Umbilical cord (tissue), 2 donors: Measurements from ENCODE around the gene NCOA1. TPM values are rescaled to one million over a fixed set of nuclear protein-coding genes. Genes with fewer than 3 reads are reported as not detected.
"Not testable (repeated sequence)": the region's sequence is repeated elsewhere in the genome, so short reads cannot be mapped to it uniquely, and the experiment has no call there.

Source experiments
- DNase-seq: peaks from one replicate; pipeline ENCODE4 v3.0.0-alpha.2; 2015; ENCODE audit warnings: low spot score
- total RNA-seq: library from RNA; depleted of rRNA; stranded (reverse); fragments of >200 nt; gene quantifications from one replicate; pipeline ENCODE4 v1.2.3, GENCODE V29; 2014; ENCODE audit warnings: low replicate concordance; ENCODE audit not compliant: insufficient read depth

NCOA1 gene
- total RNA-seq, 1 donor from 2014 or later, result 34.9 TPM

DNA sequence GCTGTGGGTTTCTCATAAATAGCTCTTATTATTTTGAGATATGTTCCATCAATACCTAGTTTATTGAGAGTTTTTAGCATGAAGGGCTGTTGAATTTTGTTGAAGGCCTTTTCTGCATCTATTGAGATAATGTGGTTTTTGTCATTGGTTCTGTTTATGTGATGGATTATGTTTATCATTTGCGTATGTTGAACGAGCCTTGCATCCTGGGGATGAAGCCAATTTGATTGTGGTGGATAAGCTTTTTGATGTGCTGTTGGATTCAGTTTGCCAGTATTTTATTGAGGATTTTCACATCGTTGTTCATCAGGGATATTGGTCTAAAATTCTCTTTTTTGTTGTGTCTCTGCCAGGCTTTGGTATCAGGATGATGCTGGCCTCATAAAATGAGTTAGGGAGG lies 42.5 kb downstream of the NCOA1 start:
- not testable (repeated sequence) for DNase-seq

DNA sequence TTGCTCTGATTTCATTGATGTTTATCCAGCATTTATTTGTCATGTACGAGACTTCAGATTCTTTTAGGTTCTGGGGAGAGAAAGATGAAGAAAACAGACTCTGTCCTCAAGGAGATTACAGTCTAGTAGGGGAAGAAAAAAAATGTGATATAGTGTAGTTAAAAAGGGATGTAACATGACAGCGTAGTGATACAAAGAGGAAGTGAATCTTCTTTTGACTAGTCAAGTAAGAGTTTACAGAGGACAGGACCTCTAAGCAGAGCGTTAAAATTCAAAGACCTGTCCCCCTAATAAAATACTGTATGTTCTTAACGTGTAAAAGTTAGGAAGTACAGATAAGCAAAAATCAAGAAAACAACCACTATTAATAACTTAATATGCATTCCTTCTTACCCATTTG lies 47.7 kb downstream of the NCOA1 start:
- no peak for DNase-seq

DNA sequence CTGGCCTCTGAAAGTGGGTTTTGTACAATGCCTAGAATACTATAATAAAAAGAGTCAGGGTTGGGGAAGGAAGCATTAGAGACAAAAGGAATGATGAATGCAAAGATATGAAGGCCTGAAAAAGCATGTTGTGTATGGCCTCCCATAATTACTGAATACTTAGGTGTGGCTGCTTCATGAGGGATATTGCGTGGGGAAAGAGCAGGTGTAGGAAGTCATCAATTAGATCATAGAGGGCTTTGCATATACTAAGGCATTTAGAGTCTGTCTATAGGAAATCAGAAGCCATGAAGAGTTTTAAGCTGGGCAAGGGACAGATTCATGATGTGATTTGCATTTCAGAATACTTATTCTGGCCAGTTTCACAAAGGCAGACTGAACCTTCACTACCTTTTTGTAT lies 48.2 kb downstream of the NCOA1 start:
- DNase-seq, result no peak

GRCh38 chr2:24540011-24540477 lies 49.0 kb downstream of the NCOA1 start:
- peak; percentile 42 for DNase-seq

- peak; percentile 15 for DNase-seq
These were observed 50.6 kb downstream of the NCOA1 start for GRCh38 chr2:24541621-24542020.

- DNase-seq, result no peak
These were observed 51.3 kb downstream of the NCOA1 start for GRCh38 chr2:24542269-24542872.

GRCh38 chr2:24543252-24543651 lies 52.2 kb downstream of the NCOA1 start:
- DNase-seq, result no peak

DNA sequence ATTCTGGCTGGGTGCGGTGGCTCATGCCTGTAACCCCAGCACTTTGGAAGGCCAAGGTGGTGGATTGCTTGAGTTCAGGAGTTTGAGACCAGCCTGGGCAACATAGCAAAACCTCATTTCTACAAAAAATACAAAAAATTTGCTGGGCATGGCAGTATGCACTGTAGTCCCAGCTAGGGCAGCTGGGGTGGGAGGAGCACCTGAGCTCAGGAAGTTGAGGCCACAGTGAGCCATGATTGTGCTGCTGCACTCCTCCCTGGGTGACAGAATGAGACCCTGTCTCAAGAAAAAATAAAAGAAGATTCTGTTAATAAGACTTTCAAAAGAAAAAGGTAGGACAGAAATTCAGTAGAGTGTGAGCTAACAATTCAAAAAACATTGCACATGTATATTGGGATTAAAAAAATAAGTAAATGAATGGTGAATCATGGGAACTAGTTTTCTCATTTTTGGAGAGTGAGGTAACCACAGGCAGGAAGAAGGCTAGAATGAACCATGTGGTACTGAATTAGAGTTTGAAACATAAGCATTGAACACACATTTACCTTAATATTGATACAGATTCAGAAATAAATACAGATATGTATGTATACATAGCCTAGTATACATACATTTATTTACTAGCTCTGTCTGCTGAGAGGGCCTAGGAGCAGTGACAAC lies 53.5 kb downstream of the NCOA1 start:
- no peak for DNase-seq

DNA sequence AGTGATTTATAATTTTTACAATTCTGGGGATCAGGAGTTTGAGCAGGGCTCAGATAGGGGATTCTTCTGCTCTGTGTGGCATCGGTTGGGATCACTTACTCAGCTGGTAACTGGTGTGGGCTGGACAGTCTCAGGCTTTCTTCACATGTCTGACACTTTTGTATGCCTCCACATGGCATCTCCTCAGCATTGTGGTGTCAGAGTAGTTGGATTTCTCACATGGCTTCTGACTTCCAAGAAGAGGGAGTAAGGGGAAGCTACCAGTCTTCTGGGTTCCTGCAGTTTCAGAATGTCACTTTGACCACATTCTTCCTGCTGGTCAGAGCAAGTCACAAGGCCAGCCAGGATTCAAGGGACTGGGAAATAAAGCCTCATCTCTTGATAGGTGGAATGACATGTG lies 55.6 kb downstream of the NCOA1 start:
- DNase-seq, result no peak

DNA sequence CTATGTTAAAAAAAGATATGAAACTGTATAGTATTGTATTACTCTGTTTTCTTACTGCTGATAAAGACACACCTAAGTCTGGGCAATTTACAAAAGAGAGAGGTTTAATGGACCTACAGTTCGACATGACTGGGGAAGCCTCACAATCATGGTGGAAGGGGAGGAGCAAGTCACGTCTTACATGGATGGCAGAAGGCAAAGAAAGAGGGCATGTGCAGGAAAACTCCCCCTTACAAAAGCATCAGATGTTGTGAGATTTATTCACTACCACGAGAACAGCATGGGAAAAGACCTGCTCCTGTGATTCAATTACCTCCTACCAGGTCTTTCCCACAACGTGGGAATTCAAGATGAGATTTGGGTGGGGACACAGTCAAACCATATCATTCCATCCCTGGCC lies 57.0 kb downstream of the NCOA1 start:
- no peak for DNase-seq

DNA sequence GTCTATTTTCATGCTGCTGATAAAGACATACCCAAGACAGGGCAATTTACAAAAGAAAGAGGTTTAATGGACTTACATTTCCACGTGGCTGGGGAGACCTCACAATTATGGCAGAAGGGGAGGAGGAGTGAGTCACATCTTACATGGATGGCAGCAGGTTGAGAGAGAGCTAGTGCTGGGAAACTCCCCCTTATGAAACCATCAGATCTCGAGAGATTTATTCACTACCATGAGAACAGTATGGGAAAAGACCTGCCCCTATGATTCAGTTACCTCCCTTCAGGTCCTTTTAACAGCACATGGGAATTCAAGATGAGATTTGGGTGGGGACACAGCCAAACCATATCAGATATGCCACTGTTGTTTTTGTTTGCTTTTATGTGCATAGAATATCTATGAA lies 59.2 kb downstream of the NCOA1 start:
- not testable (repeated sequence) for DNase-seq

- DNase-seq, result no peak
These were observed 60.0 kb downstream of the NCOA1 start for GRCh38 chr2:24551016-24551415.

DNA sequence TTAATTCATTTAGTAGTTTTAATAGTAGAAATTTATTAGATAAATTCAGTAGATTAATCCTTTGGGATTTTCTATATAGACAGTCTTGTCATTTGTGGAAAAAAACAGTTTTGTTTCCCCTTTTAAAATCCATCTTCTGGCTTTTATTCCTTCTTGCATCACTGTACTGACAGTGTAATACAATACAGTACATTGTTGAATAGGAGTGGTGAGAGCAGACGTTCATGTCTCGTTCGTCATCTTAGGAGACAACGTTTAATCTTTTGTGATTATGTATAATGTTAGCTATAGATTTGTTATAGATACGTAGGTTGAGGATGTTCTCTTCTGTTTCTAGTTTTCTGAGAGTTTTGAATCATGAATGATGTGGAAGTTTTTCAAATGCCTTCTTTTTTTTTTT lies 61.8 kb downstream of the NCOA1 start:
- DNase-seq, result no peak

- DNase-seq, result no peak
These were observed 67.9 kb downstream of the NCOA1 start for GRCh38 chr2:24558781-24559472.

DNA sequence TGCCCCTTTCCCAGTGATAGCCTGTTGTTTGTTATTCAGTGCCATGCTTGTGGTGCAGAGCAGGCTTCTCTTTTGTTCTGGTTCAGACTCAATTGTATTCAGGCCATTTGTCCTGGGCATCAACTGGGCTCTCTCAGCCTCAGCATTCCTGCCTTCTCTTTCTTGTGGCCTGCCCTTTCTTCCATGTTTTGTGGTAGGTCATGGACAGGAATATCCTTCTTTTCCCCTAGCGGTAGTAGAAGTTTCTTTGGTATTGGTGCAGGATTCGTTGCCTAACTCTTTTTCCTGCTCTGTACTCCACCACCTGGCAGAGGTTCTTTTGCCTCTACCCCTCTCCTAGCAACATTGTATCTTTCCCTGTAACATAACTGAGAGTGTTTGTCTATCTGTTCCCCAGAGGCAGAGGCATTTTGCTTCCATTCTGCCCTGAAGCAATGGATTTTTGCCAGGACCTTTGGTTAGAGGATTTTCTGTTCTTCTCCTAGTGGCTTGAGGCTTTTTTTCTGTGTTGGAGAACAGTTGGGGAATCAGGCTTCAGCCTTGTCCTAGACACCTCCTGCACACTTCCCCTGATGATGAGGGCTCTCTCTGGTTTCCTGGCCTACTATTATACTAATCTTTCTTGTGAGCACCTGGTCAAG lies 68.5 kb downstream of the NCOA1 start:
- DNase-seq, result peak; percentile 29

DNA sequence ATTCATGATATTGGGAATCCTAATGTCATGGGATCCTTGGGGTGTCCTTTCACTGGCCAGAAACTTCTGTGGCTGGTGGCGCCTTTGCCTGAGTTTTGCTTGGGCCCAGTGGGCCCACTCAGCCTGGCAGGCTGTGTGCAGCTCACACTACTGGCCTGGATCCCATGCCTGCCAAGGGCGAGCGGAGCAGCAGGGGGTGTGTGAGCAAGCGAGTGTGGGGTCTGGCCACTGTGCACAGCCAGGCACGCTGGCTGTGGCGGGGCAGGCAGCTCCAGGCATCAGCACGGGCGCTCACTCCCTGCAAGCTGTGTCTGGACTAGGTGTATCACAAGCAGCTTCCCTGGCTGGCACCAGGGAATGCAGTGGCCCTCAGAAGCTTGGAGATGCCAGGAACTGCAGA lies 74.5 kb downstream of the NCOA1 start:
- DNase-seq, result no peak

DNA sequence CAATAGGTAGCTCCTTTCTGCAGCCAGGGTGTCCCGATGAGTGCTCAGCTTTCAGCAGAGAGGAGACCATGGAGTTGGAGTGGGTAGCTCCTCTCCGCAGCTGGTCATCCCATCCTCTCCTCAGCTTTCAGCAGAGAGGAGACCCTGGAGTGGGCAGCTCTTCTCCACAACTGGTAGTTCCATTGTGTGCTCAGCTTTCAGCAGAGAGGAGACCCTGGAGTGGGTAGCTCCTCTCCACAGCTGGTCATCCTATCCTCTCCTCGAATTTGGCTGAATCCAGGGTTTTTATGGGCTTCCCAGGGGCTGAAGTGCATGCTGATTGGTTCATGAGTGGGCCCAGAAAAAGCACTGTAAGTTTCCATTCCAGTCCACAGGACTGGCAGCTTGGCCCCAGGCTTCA lies 75.2 kb downstream of the NCOA1 start:
- no peak for DNase-seq

- DNase-seq, result no peak
These were observed 75.6 kb downstream of the NCOA1 start for GRCh38 chr2:24566630-24567029.

DNA sequence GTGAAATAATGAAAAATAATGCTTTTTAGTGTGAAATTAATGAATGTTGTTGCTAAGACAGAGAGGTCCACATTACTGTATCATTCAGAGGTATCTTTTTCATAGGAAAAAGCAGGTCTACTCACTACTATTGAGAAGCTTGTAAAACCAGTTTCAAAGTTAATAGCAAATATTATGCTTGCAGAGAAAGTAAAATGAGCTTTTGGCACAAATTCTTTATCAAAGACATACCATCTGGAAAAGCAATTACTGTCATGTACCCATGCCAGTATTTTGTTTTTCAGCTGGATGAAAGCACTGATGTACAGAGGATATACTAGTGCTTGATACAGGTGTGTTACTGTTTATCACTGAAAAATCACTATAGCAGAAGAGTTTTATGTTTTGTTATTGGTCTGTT lies 77.5 kb downstream of the NCOA1 start:
- peak; percentile 10 for DNase-seq

DNA sequence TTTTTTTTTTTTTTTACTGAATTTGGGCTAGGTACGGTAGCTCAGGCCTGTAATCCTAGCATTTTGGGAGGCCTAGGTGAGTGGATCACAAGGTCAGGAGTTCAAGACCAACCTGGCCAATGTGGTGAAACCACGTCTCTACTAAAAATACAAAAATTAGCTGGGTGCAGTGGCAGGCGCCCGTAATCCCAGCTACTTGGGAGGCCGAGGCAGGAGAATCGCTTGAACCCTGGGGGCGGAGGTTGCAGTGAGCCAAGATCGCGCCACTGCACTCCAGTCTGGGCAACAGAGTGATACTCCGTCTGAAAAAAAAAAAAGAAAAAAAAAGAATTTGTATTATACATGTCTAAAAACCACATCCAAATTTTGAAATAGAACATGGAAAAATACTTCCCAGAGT lies 78.5 kb downstream of the NCOA1 start:
- DNase-seq, result not testable (repeated sequence)

GRCh38 chr2:24570225-24570624 lies 79.2 kb downstream of the NCOA1 start:
- DNase-seq, result no peak

GRCh38 chr2:24571828-24572442 lies 80.9 kb downstream of the NCOA1 start:
- DNase-seq, result no peak
